Embryonic facial prominence (tissue), 1 donor: Measurements from ENCODE around the gene ADIPOQ.
"Not testable (repeated sequence)": the region's sequence is repeated elsewhere in the genome, so short reads cannot be mapped to it uniquely, and the experiment has no call there.

Experiments used
- DNase-seq: peaks from one replicate; pipeline ENCODE4 v3.0.0-alpha.2; 2016; ENCODE audit errors: extremely low spot score

ADIPOQ gene

GRCh38 chr3:186842426-186843038 lies at the start of gene ADIPOQ:
TSS of gene ADIPOQ (plus strand) at chr3:186842710. CDS start at chr3:186853059, 10,349 bp downstream.
- no peak for DNase-seq

- no peak for DNase-seq
Observed at GRCh38 chr3:186798239-186798874, 44.2 kb upstream of the ADIPOQ start.

GRCh38 chr3:186800285-186800684 lies 42.2 kb upstream of the ADIPOQ start:
- no peak for DNase-seq

- DNase-seq = no peak
Observed at GRCh38 chr3:186802701-186803100, 39.8 kb upstream of the ADIPOQ start.

- DNase-seq = not testable (repeated sequence)
Observed at GRCh38 chr3:186803447-186803846, 39.1 kb upstream of the ADIPOQ start.

- peak; percentile 73 for DNase-seq
Observed at GRCh38 chr3:186806089-186807055, 36.1 kb upstream of the ADIPOQ start, which contains the start of gene RFC4. TSS of gene RFC4 (minus strand) at chr3:186806482. CDS start at chr3:186804713, 1,769 bp downstream.

- DNase-seq = no peak
Observed at GRCh38 chr3:186807231-186807630, 35.3 kb upstream of the ADIPOQ start.

GRCh38 chr3:186810336-186810996 lies 32.0 kb upstream of the ADIPOQ start:
- DNase-seq = no peak

GRCh38 chr3:186811313-186811712 lies 31.2 kb upstream of the ADIPOQ start:
- not testable (repeated sequence) for DNase-seq

GRCh38 chr3:186814100-186814499 lies 28.4 kb upstream of the ADIPOQ start:
- no peak for DNase-seq

- DNase-seq = no peak
Observed at GRCh38 chr3:186815435-186815834, 27.1 kb upstream of the ADIPOQ start.

GRCh38 chr3:186818516-186818915 lies 24.0 kb upstream of the ADIPOQ start:
- DNase-seq = no peak

GRCh38 chr3:186818956-186819355 lies 23.6 kb upstream of the ADIPOQ start:
- DNase-seq = no peak

- DNase-seq = no peak
Observed at GRCh38 chr3:186821429-186822387, 20.8 kb upstream of the ADIPOQ start.

GRCh38 chr3:186822388-186822759 lies 20.1 kb upstream of the ADIPOQ start:
- DNase-seq = not testable (repeated sequence)

GRCh38 chr3:186823386-186823785 lies 19.1 kb upstream of the ADIPOQ start:
- DNase-seq = no peak

GRCh38 chr3:186824430-186825139 lies 17.9 kb upstream of the ADIPOQ start:
- no peak for DNase-seq

- DNase-seq = no peak
Observed at GRCh38 chr3:186825294-186825821, 17.2 kb upstream of the ADIPOQ start.

- no peak for DNase-seq
Observed at GRCh38 chr3:186825872-186826409, 16.6 kb upstream of the ADIPOQ start.
